Measurements from ENCODE around the gene PYROXD2.

GRCh38 chr10:98402478-98402877 lies 12.5 kb downstream of the PYROXD2 start:
- no peak for TF ChIP-seq CTCF (conservative IDR thresholded peaks at IDR 0.05; ENCODE audit: low read length)
- no peak for TF ChIP-seq EZH2phosphoT487 (IDR thresholded peaks at IDR 0.05; ENCODE audit: borderline replicate concordance, low read depth, low read length)
